Skeletal muscle cell (primary cell): Measurements from ENCODE around the gene KRT8.
"Not testable (repeated sequence)": the region's sequence is repeated elsewhere in the genome, so short reads cannot be mapped to it uniquely, and the experiment has no call there.

Source experiments
- DNase-seq: peaks from one replicate; pipeline ENCODE4 v3.0.0-alpha.2; 2010; ENCODE audit warnings: low read depth
- H3K4me3 ChIP-seq: 2 replicates; pipeline ENCODE4 v1.5.1; 2011; ENCODE audit warnings: low read depth, mild to moderate bottlenecking, control low read depth, low read length, moderate library complexity

Gene KRT8

GRCh38 chr12:52860102-52860823 is 44.6 kb downstream of the KRT8 start:
- no peak overlapping the region for H3K4me3 ChIP-seq
- no peak for DNase-seq

GRCh38 chr12:52857500-52857899 is 47.4 kb downstream of the KRT8 start:
- DNase-seq, result no peak

DNA sequence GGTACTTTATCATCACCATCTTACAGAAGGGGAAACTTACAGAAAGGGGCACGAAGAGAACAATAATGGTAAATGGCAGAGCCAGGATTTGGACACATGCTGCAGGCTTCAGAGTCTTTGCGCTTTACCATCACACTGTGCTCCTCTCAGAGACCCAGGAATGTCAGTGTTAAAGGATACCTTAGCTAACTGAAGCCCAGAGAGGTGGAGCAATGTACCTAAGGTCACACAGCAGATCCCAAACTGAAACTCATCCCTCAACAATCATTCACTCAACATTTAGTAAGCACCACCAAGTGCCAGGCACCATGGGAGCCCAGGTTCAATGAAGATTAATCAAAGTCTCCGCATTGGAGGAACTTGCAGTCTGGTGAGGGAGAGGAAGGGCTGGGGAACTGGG is 48.1 kb downstream of the KRT8 start:
- no peak overlapping the region for H3K4me3 ChIP-seq
- no peak for DNase-seq

More at GRCh38 chr12:52857500-52857899, 47.4 kb downstream of the KRT8 start:
- H3K4me3 ChIP-seq, result no peak overlapping the region

DNA sequence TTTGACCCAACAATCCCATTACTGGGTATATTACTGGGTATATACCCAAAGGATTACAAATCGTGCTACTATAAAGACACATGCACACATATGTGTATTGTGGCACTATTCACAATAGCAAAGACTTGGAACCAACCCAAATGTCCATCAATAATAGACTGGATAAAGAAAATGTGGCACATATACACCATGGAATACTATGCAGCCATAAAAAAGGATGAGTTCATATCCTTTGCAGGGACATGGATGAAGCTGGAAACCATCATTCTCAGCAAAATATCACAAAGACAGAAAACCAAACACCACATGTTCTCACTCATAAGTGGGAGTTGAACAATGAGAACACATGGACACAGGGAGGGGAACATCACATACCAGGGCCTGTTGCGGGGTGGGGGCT is 48.8 kb downstream of the KRT8 start:
- not testable (repeated sequence) for H3K4me3 ChIP-seq, DNase-seq

DNA sequence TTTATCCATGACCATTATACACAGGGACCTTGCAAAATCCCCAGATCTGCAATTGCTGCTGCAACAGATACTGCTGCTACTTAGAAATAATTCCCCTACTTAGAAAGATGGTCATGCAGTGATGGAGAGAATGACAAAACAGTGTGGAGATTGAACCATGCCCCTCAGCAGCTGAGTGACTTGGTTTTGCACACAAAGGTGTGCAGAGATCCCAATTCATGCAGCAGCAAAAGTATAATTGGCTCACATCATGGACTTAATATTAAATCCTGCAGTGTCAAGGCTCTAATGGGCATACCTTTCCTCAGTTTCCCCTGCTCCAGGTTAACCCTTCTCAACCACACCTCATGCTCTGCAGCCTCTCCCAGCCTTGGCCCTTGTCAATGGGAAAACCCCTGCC is 53.1 kb downstream of the KRT8 start:
- H3K4me3 ChIP-seq, result no peak overlapping the region
- DNase-seq, result no peak

DNA sequence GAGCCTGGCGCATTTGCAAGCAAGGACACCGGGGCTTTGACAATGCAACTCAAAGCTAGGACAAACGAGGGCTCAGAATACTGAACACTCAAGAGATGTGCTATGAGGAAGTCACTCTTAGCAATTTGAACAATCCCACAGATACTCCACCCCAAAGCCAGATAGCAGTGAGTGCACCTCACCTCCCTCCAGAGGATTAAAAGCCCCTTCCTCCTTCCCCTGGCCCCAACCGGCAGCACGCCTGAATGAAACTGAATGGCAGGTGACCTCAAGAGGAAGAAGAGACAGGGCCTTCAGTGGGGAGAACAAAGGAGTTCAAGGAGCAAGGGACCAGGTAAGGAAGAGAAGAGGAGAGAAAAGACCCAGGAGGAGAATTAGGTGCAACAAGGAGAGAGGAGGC is 54.2 kb downstream of the KRT8 start:
- no peak for DNase-seq
- H3K4me3 ChIP-seq, result no peak overlapping the region

GRCh38 chr12:52849511-52849910 is 55.4 kb downstream of the KRT8 start:
- no peak for DNase-seq
- H3K4me3 ChIP-seq, result no peak overlapping the region

- DNase-seq, result no peak
- H3K4me3 ChIP-seq, result no peak within 1 kb of the TSS
These were observed 56.1 kb downstream of the KRT8 start, which contains the start of gene KRT78 for GRCh38 chr12:52848661-52849255. Gene KRT78 (minus strand): TSS chr12:52848994. CDS start chr12:52848930, 64 bp downstream.

GRCh38 chr12:52847335-52848102 is 57.4 kb downstream of the KRT8 start:
- DNase-seq, result no peak
- no peak overlapping the region for H3K4me3 ChIP-seq
